IPS DF 6.9 (cell line): ENCODE results near the gene CSRNP3.

Source experiments
- DNase-seq: peaks from one replicate; pipeline ENCODE4 v3.0.0-alpha.2; 2013; ENCODE audit warnings: low read depth, low spot score
- H3K27ac ChIP-seq: one replicate; pipeline ENCODE4 v1.5.1; 2013; ENCODE audit warnings: low read length, control low read depth
- H3K27me3 ChIP-seq: 2 replicates; pipeline ENCODE4 v1.6.1; 2013; ENCODE audit warnings: mild to moderate bottlenecking, low read length; ENCODE audit not compliant: control insufficient read depth, insufficient read depth
- H3K36me3 ChIP-seq: 2 replicates; pipeline ENCODE4 v1.6.1; 2013; ENCODE audit warnings: low read length; ENCODE audit not compliant: control insufficient read depth, insufficient read depth
- H3K4me1 ChIP-seq: 2 replicates; pipeline ENCODE4 v1.6.1; 2013; ENCODE audit warnings: low read length; ENCODE audit not compliant: control insufficient read depth, insufficient read depth
- H3K4me3 ChIP-seq: 2 replicates; pipeline ENCODE4 v1.5.1; 2013; ENCODE audit warnings: mild to moderate bottlenecking, low read length
- H3K9me3 ChIP-seq: 2 replicates; pipeline ENCODE4 v1.6.1; 2013; ENCODE audit warnings: low read length, inconsistent platforms; ENCODE audit not compliant: control insufficient read depth, insufficient read depth
- WGBS: extraction: QIAGEN DNeasy Blood & Tissue Kit; methylation state at CpG from one replicate; pipeline ENCODE4 v1.1.7; 2013; ENCODE audit warnings: mixed read lengths, missing lambda C conversion rate; ENCODE audit not compliant: insufficient read length, insufficient coverage; 5-methylcytosine and 5-hydroxymethylcytosine counted together

CSRNP3 gene

DNA sequence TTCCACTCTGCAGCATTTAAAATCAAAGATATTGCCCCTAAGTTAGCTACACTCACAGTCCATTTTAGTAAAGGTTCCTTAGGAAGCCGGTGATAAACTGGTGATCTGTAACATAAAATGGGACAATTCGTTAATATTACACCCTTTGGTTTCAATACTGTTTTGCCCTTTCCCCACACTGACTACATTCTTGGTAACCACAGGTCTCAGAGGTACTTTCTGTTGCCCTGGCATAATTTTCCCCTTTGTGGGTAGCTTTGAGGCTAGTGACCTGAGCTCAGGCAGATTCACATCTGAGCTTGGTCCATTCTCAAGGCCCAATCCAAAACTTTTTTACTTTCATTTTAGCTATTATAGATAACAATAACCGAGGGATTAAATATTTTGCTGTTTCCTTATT lies 32.9 kb upstream of the CSRNP3 start:
- Histone ChIP-seq H3K4me3 (no peak overlapping the region), H3K27ac (no peak overlapping the region), H3K4me1 (peaks cover 2% of the 10 kb centered on the region; the same call in 1 of the 2 replicates), H3K36me3 (no peaks in the 10 kb centered on the region), H3K27me3 (no peaks in the 10 kb centered on the region), H3K9me3 (no peaks in the 10 kb centered on the region)
- no peak for DNase-seq
- no CpG with 5 or more reads among the region's 3 CpGs for WGBS

DNA sequence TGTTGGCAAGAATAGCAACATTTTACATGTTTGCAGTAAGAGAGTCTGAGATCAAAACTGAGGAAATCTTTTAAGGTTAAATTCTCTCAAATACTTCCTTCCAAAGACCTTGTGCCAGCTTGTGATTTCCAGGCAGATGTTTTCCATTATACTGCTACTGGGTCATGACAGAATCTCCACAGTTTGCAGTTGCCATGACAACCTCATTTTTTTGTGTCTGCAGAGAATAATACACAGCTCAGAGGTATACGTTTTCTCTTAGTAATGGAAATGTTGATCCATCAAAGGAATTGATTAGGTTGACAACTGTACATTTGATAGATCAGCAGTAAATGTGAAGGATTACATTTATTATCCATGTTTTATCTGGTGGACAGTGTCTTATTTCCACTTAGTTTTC lies 29.1 kb upstream of the CSRNP3 start:
- no CpG with 5 or more reads among the region's 1 CpG for WGBS
- H3K36me3 ChIP-seq = no peaks in the 10 kb centered on the region
- no peak overlapping the region for H3K27ac ChIP-seq
- peaks cover 2% of the 10 kb centered on the region; the same call in 1 of the 2 replicates for H3K4me1 ChIP-seq
- no peak for DNase-seq
- H3K27me3 ChIP-seq = no peaks in the 10 kb centered on the region
- no peaks in the 10 kb centered on the region for H3K9me3 ChIP-seq
- H3K4me3 ChIP-seq = no peak overlapping the region

DNA sequence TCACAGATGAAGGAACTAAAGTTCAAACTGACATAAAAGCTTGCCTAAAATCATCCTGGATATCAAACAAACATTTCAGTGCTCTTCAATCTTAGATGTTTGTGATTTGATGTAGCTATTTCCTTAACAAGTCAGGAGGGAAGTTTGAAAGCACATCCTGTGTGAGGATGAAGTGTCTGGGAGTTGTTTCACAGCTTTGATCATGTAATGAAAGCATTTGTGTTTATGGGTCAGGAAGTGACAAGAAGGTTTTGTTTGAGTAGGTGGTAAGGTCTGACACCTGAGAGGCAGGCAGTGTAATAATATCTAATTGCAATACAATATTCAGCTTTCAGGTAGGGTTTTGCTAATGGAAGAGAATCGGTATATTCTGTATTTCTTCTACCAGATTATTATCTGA lies 26.0 kb upstream of the CSRNP3 start:
- no peak for DNase-seq
- Histone ChIP-seq H3K4me1 (no peaks in the 10 kb centered on the region), H3K27ac (no peak overlapping the region), H3K4me3 (no peak overlapping the region), H3K9me3 (no peaks in the 10 kb centered on the region), H3K36me3 (no peaks in the 10 kb centered on the region), H3K27me3 (no peaks in the 10 kb centered on the region)
- no CpG with 5 or more reads among the region's 1 CpG for whole genome bisulfite sequencing

DNA sequence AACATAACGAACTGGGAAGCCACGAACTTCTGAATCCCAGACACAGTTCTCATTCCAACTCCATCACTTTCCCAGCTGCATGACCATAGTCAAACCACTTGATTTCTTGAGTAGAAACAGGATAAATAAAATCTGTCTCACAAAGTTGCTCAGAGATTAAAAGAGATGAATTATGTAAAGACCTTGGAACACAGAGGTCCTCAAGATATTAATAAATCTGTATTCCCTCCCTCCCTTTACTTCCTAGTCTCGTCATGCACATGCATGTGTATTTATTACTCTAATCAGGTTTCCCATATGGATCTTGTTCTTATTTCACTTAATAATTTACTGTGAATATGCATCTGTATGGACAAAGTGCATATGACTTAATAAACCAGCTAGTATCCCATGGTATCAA lies 21.1 kb upstream of the CSRNP3 start:
- no peaks in the 10 kb centered on the region for H3K9me3 ChIP-seq
- no peaks in the 10 kb centered on the region for H3K36me3 ChIP-seq
- no peak for DNase-seq
- no peaks in the 10 kb centered on the region for H3K4me1 ChIP-seq
- H3K4me3 ChIP-seq = no peak overlapping the region
- H3K27me3 ChIP-seq = no peaks in the 10 kb centered on the region
- WGBS = no CpG with 5 or more reads among the region's 3 CpGs
- no peak overlapping the region for H3K27ac ChIP-seq

DNA sequence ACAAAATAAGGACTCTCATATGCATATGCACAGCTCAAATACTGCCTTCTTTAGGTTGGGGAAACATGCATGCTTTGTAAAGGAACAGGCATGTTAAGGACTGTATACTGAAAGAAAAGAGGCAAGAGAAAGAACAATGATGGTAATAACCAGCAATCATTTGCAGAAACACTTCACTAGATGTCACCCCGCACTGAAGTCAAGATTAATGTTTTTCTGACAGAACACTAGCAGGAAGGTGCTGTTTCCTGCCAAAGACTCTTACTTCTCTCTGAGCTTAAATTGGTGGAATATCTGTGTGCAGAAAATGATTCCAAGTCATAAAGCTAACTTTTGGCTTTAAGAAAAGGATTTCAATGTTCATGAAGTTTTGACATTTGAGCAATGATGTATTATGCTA lies 19.3 kb upstream of the CSRNP3 start:
- Histone ChIP-seq H3K36me3 (no peaks in the 10 kb centered on the region), H3K9me3 (no peaks in the 10 kb centered on the region), H3K27me3 (no peaks in the 10 kb centered on the region), H3K27ac (no peak overlapping the region), H3K4me3 (no peak overlapping the region), H3K4me1 (no peaks in the 10 kb centered on the region)
- WGBS = no CpG with 5 or more reads among the region's 1 CpG
- no peak for DNase-seq

DNA sequence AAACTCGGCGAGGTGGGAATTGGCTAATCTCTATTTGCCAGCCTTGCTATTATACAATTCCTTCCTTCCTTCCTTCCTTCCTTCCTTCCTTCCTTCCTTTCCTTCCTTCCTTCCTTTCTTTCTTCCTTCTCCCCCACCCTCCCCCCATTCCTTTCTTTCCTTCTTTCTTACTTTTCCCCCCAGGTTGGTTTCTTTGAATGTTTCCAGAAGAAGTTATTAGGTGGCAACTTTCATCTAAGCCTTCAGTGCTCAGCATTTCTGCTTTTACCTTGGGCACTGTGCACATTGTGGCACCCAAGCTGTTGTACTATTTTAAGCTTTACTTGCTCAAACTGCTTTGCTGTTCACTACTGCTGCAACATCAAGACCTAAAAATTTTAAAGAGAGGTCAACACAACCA lies 17.2 kb upstream of the CSRNP3 start:
- H3K4me1 ChIP-seq = no peaks in the 10 kb centered on the region
- no peak overlapping the region for H3K27ac ChIP-seq
- no peaks in the 10 kb centered on the region for H3K36me3 ChIP-seq
- DNase-seq = no peak
- no peaks in the 10 kb centered on the region for H3K27me3 ChIP-seq
- H3K4me3 ChIP-seq = no peak overlapping the region
- no peaks in the 10 kb centered on the region for H3K9me3 ChIP-seq
- WGBS = no CpG with 5 or more reads among the region's 2 CpGs

DNA sequence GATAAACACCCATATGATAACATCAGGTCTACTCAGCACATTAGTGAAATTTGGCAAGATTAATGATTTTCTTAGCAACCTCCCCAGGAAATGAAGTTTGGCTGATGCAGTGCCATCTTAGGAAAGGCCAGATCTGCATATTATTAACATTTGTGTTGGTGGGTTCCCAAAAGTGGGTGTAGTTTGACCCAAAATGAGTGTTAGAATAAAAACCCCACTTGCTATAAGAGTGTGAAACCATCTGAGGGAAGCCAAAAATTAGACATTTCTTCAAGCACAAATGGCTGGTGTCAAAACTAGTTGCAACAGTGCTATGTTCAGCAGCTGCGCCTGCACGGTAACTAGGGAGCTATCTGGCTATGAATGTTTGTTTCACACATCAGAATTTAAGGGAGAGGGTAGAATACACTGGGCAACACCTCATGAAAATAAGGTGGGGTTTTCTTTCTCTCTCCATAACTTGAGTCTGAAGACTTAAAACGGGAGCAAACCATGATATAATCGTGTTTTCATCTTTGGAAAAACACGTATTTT lies 15.9 kb upstream of the CSRNP3 start:
- Histone ChIP-seq H3K27ac (no peak overlapping the region), H3K4me1 (no peaks in the 10 kb centered on the region), H3K4me3 (no peak overlapping the region), H3K27me3 (no peaks in the 10 kb centered on the region), H3K36me3 (no peaks in the 10 kb centered on the region), H3K9me3 (no peaks in the 10 kb centered on the region)
- WGBS = no CpG with 5 or more reads among the region's 5 CpGs
- no peak for DNase-seq

DNA sequence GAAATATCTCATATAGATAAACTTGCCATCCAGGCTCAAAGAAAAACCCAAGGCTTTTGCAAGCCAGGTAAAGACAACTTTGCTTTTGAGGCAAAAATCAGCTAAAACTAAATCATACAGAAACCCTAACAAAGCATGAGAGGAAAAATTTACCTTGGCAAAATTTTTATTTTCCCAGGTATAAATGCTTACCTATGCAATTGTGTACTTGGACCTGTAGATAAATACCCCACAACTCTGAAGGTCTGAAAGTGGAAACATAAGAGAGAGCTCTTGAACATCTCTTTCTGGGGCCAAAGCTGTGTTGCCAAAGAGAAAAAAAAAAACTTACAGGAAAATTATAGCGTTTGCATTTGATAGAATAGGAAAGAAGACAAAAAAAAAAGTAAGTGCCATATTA lies 14.6 kb upstream of the CSRNP3 start:
- no CpG with 5 or more reads among the region's 1 CpG for WGBS

DNA sequence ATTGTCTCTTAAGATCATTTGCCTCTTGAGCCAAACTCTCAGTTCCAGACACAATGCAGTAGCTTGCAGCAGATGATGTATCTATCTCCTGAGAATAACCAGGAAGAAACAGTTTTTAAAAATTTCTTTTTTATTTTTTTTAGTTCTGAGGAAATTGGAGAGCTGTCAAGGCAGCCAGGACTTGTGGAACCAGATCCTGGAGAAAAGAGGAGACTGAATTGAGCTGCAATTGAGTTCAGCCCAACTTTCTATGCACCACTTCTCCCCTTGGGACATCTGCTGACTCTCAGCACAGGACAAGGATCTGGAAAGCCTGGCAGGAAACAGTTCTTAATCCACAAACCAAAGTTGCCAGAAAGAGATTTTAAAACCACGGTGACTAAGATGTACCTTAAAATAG lies 13.5 kb upstream of the CSRNP3 start:
- Histone ChIP-seq H3K9me3 (no peaks in the 10 kb centered on the region), H3K27ac (no peak overlapping the region), H3K4me1 (no peaks in the 10 kb centered on the region), H3K4me3 (no peak overlapping the region), H3K36me3 (no peaks in the 10 kb centered on the region), H3K27me3 (no peaks in the 10 kb centered on the region)
- no CpG with 5 or more reads among the region's 1 CpG for WGBS
- DNase-seq = no peak

More for the DNA sequence above, 14.6 kb upstream of the CSRNP3 start:
- DNase-seq = no peak
- no peaks in the 10 kb centered on the region for H3K36me3 ChIP-seq
- no peak overlapping the region for H3K27ac ChIP-seq
- H3K27me3 ChIP-seq = no peaks in the 10 kb centered on the region
- H3K4me3 ChIP-seq = no peak overlapping the region
- no peaks in the 10 kb centered on the region for H3K9me3 ChIP-seq
- no peaks in the 10 kb centered on the region for H3K4me1 ChIP-seq

DNA sequence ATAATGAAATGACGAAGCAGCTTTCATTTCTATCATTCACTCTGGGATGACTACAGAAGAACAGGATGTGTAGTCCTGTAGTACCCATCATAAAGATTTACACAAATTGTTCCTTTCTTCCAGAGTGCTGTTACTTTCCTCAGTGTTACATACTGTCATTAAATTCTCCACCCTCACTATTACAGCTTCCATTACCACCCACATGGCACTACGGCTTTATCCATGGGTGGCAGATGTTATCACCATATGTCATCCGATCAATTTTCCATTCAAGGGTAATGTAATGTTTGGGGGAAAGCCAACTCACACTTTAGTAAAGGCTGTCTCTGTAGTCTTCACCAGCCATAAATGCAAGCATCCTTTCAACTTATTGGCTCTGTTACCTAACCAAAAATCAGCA lies 7.1 kb upstream of the CSRNP3 start:
- no peaks in the 10 kb centered on the region for H3K27me3 ChIP-seq
- WGBS = no CpG with 5 or more reads among the region's 3 CpGs
- H3K4me1 ChIP-seq = no peaks in the 10 kb centered on the region
- H3K9me3 ChIP-seq = no peaks in the 10 kb centered on the region
- no peak overlapping the region for H3K4me3 ChIP-seq
- DNase-seq = no peak
- no peaks in the 10 kb centered on the region for H3K36me3 ChIP-seq
- no peak overlapping the region for H3K27ac ChIP-seq

DNA sequence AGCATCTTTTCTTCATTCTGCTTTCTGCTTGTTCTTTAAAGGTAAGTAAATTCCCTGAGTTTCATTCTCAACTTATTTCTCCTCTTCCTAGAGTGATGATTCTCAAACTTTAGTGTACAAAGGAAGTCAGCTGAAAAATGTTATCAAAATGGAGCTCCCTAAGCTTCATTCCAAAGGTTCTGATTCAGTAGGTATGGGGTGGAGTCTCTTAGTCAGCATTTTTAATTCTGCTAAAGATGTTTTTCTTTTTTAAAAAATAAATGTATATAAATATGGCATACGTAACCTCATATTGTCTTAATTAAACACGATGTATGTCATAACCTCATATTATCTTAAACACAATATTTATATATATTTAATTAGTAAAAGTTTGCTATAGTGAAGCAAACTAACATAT lies 3.1 kb upstream of the CSRNP3 start:
- Histone ChIP-seq H3K4me3 (no peak overlapping the region), H3K36me3 (no peaks in the 10 kb centered on the region), H3K27me3 (no peaks in the 10 kb centered on the region), H3K4me1 (no peaks in the 10 kb centered on the region), H3K27ac (no peak overlapping the region), H3K9me3 (no peaks in the 10 kb centered on the region)
- DNase-seq = no peak
- WGBS = no CpG with 5 or more reads among the region's 2 CpGs
